Gastrocnemius medialis (tissue), 4 donors: ENCODE results near the gene CARD11. TPM values are rescaled to one million over a fixed set of nuclear protein-coding genes. Genes with fewer than 3 reads are reported as not detected.

Source experiments
- ATAC-seq, 2 donors: fragments of 150-250 bp; one replicate each; pipeline ENCODE4 v1.9.1; 2016
- DNase-seq, 2 donors: peaks; one replicate each; pipeline ENCODE4 v3.0.0-alpha.2; 2019
- H3K27ac ChIP-seq, 4 donors: fragments of 200-600 bp; sonication (generic); 1 replicate in 1 of 4; 2 replicates in 3 of 4; pipeline ENCODE4 v1.5.1; 2016 to 2018; ENCODE audit warnings: mild to moderate bottlenecking in 2 of 4, moderate library complexity in 1 of 4
- H3K27me3 ChIP-seq, 3 donors: fragments of 200-600 bp; sonication (generic) in 2 of 3; 1 replicate in 1 of 3; 2 replicates in 2 of 3; pipeline versions ENCODE4 v1.5.1 to v1.6.0; 2016 to 2019; ENCODE audit warnings: mild to moderate bottlenecking in 1 of 3, moderate library complexity in 1 of 3
- H3K36me3 ChIP-seq, 2 donors: fragments of 200-600 bp; sonication (generic) in 1 of 2; one replicate each; pipeline ENCODE4 v1.5.1; 2017 to 2018
- H3K4me1 ChIP-seq, 2 donors: fragments of 200-600 bp; sonication (generic) in 1 of 2; one replicate each; pipeline ENCODE4 v1.5.1; 2016 to 2017; ENCODE audit warnings: mild to moderate bottlenecking in 2 of 2
- H3K4me3 ChIP-seq, 4 donors: fragments of 200-600 bp; sonication (generic) in 3 of 4; 1 replicate in 1 of 4; 2 replicates in 3 of 4; pipeline ENCODE4 v1.5.1; 2016 to 2019; ENCODE audit warnings: mild to moderate bottlenecking in 2 of 4
- H3K9me3 ChIP-seq, 3 donors: fragments of 200-600 bp; sonication (generic) in 2 of 3; 1 replicate in 1 of 3; 2 replicates in 2 of 3; pipeline ENCODE4 v1.5.1; 2016 to 2019
- CTCF ChIP-seq, 5 experiments: fragments of 450-650 bp in 3 of 5; fragments of 200-600 bp in 2 of 5; sonication (generic) in 2 of 5; IDR thresholded peaks in 4 of 5; conservative IDR thresholded peaks in 1 of 5; 1 replicate in 4 of 5; 2 replicates in 1 of 5; pipeline ENCODE4 v1.5.1; 2016 to 2019; ENCODE audit warnings: antibody characterized with exemption in 5 of 5, mild to moderate bottlenecking in 3 of 5, moderate library complexity in 3 of 5
- POLR2A ChIP-seq, 2 donors: fragments of 450-650 bp; IDR thresholded peaks; one replicate each; pipeline ENCODE4 v1.6.1; 2017; ENCODE audit warnings: antibody characterized with exemption in 2 of 2, mild to moderate bottlenecking in 2 of 2, moderate library complexity in 2 of 2
- in situ Hi-C, 4 donors: fragments of 200-750 bp; cut with MboI; loops; one replicate each; pipeline versions ENCODE4 v1.15.0 to v1.8.0; 2017; ENCODE audit warnings: low sequenced_read_pairs in 4 of 4
- intact Hi-C: fragments of 100-400 bp; cut with DNase I; formaldehyde crosslinking; loops from one replicate; pipeline ENCODE4 v1.15.1; 2023; ENCODE audit warnings: low total_unique reads
- total RNA-seq, 4 donors: library from RNA; depleted of rRNA; stranded (reverse); fragments of >200 nt; gene quantifications; one replicate each; pipeline versions ENCODE4 v1.1.0 to v1.2.3, GENCODE V29; 2016

The CARD11 gene
- total RNA-seq, 4 donors from 2014 or later: 0.13 TPM; not detected in 3

GRCh38 chr7:2979951-2980350 is 63.7 kb downstream of the CARD11 start:
- in situ Hi-C loops (no loop called here), intact Hi-C loops (no loop called here)
- no peak overlapping the region for H3K27ac ChIP-seq
- no peaks in the 10 kb centered on the region for H3K36me3 ChIP-seq
- H3K9me3 ChIP-seq: no peaks in the 10 kb centered on the region
- H3K4me1 ChIP-seq: no peaks in the 10 kb centered on the region
- H3K27me3 ChIP-seq: peaks cover 0 to 10% (median 8%) of the 10 kb centered on the region in 3 donors
- ATAC-seq: no peak
- TF ChIP-seq CTCF (IDR thresholded peaks at IDR 0.05 in 4 of 5, conservative IDR thresholded peaks at IDR 0.05 in 1 of 5) (no peak), POLR2A (IDR thresholded peaks at IDR 0.05) (no peak)
- DNase-seq: no peak
- H3K4me3 ChIP-seq: no peak overlapping the region

- H3K27me3 ChIP-seq: peaks cover 0 to 10% (median 8%) of the 10 kb centered on the region in 3 donors
- in situ Hi-C loops: no loop called here
- no peak overlapping the region for H3K27ac ChIP-seq
- DNase-seq: no peak
- ATAC-seq: no peak
- no peak overlapping the region for H3K4me3 ChIP-seq
- H3K36me3 ChIP-seq: no peaks in the 10 kb centered on the region
- TF ChIP-seq POLR2A (IDR thresholded peaks at IDR 0.05) (no peak), CTCF (IDR thresholded peaks at IDR 0.05 in 4 of 5, conservative IDR thresholded peaks at IDR 0.05 in 1 of 5) (no peak)
- no peaks in the 10 kb centered on the region for H3K9me3 ChIP-seq
- intact Hi-C loops: no loop called here
- no peaks in the 10 kb centered on the region for H3K4me1 ChIP-seq
These were observed 64.5 kb downstream of the CARD11 start for GRCh38 chr7:2979201-2979631.

GRCh38 chr7:2978408-2978807 is 65.3 kb downstream of the CARD11 start:
- intact Hi-C loops: no loop called here
- Histone ChIP-seq H3K36me3 (no peaks in the 10 kb centered on the region), H3K27me3 (peaks cover 0 to 10% (median 8%) of the 10 kb centered on the region in 3 donors), H3K27ac (no peak overlapping the region), H3K9me3 (no peaks in the 10 kb centered on the region), H3K4me3 (no peak overlapping the region), H3K4me1 (no peaks in the 10 kb centered on the region)
- in situ Hi-C loops: no loop called here
- TF ChIP-seq CTCF (IDR thresholded peaks at IDR 0.05 in 4 of 5, conservative IDR thresholded peaks at IDR 0.05 in 1 of 5) (no peak), POLR2A (IDR thresholded peaks at IDR 0.05) (no peak)
- ATAC-seq (no peak), DNase-seq (no peak)

- ATAC-seq (no peak), DNase-seq (no peak)
- Histone ChIP-seq H3K4me1 (no peaks in the 10 kb centered on the region), H3K27me3 (peaks cover 0 to 10% (median 8%) of the 10 kb centered on the region in 3 donors), H3K9me3 (no peaks in the 10 kb centered on the region), H3K36me3 (no peaks in the 10 kb centered on the region), H3K4me3 (no peak overlapping the region), H3K27ac (no peak overlapping the region)
- no peak for TF ChIP-seq CTCF (IDR thresholded peaks at IDR 0.05 in 4 of 5, conservative IDR thresholded peaks at IDR 0.05 in 1 of 5)
- in situ Hi-C loops (no loop called here), intact Hi-C loops (no loop called here)
These were observed 67.8 kb downstream of the CARD11 start for GRCh38 chr7:2975821-2976371.
